Measurements from ENCODE around the gene NR0B2.
"Not testable (repeated sequence)": the region's sequence is repeated elsewhere in the genome, so short reads cannot be mapped to it uniquely, and the experiment has no call there.

The NR0B2 gene

GRCh38 chr1:26874896-26875295 is 38.9 kb downstream of the NR0B2 start:
- TF ChIP-seq CTCF (conservative IDR thresholded peaks at IDR 0.05) (no peak), ZFX (IDR thresholded peaks at IDR 0.05) (no peak)
- no peak overlapping the region for H3K27ac ChIP-seq

GRCh38 chr1:26873097-26873496 is 40.7 kb downstream of the NR0B2 start:
- not testable (repeated sequence) for H3K27ac ChIP-seq

GRCh38 chr1:26864610-26865480 is 48.9 kb downstream of the NR0B2 start:
- peak overlapping the region; percentile 80 for H3K27ac ChIP-seq
- TF ChIP-seq ZFX (IDR thresholded peaks at IDR 0.05) (no peak), CTCF (conservative IDR thresholded peaks at IDR 0.05) (no peak)

GRCh38 chr1:26863685-26864077 is 50.1 kb downstream of the NR0B2 start:
- TF ChIP-seq ZFX (IDR thresholded peaks at IDR 0.05) (no peak), CTCF (conservative IDR thresholded peaks at IDR 0.05) (no peak)
- peak overlapping the region; percentile 80 for H3K27ac ChIP-seq

- TF ChIP-seq ZFX (IDR thresholded peaks at IDR 0.05) = no peak
- H3K27ac ChIP-seq = peak within 1 kb of the TSS; percentile 80
Observed at GRCh38 chr1:26862781-26863684, 50.7 kb downstream of the NR0B2 start, which contains the start of gene SFN. SFN (plus strand) TSS chr1:26863149; CDS start chr1:26863213, 64 bp downstream.

- H3K27ac ChIP-seq = no peak overlapping the region
- TF ChIP-seq ZFX (IDR thresholded peaks at IDR 0.05) = no peak
- no peak for TF ChIP-seq CTCF (conservative IDR thresholded peaks at IDR 0.05)
Observed at GRCh38 chr1:26861889-26862378, 51.8 kb downstream of the NR0B2 start.
